Esophagus squamous epithelium (tissue), 4 donors: ENCODE results near the gene CD300LG.

ENCODE experiments used
- POLR2A ChIP-seq, 4 donors: fragments of 450-650 bp; IDR thresholded peaks; one replicate each; pipeline ENCODE4 v1.6.1; 2017; ENCODE audit warnings: antibody characterized with exemption in 4 of 4, mild to moderate bottlenecking in 4 of 4, moderate library complexity in 3 of 4
- TF ChIP-seq, protein P1 (sequence below), 6 experiments: fragments of 450-650 bp in 4 of 6; fragments of 200-600 bp in 2 of 6; sonication (generic) in 2 of 6; IDR thresholded peaks; one replicate each; pipeline ENCODE4 v1.5.1; 2016 to 2019; ENCODE audit warnings: antibody characterized with exemption in 6 of 6, mild to moderate bottlenecking in 4 of 6, moderate library complexity in 4 of 6

DNA sequence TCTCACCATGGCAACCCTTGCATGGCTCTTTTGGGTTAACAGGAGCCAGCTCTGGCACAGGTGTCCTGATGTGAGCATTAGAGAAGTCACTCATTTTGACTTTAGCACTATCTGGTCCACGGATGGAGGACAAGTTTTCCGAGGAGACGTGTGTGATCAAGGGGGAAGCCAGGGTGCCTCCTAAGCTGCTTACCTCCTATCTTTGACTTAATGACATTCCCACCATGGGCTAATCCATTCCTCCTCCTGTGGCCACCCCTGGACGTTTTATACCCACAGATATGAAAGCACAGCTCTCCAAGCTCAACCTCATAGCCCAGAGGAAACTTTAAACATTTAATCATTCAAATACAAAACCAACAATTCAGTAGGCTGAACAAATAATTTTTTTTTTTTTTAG, 41.6 kb downstream of the CD300LG start:
- no peak for TF ChIP-seq POLR2A (IDR thresholded peaks at IDR 0.05)
- TF ChIP-seq, protein P1, sequence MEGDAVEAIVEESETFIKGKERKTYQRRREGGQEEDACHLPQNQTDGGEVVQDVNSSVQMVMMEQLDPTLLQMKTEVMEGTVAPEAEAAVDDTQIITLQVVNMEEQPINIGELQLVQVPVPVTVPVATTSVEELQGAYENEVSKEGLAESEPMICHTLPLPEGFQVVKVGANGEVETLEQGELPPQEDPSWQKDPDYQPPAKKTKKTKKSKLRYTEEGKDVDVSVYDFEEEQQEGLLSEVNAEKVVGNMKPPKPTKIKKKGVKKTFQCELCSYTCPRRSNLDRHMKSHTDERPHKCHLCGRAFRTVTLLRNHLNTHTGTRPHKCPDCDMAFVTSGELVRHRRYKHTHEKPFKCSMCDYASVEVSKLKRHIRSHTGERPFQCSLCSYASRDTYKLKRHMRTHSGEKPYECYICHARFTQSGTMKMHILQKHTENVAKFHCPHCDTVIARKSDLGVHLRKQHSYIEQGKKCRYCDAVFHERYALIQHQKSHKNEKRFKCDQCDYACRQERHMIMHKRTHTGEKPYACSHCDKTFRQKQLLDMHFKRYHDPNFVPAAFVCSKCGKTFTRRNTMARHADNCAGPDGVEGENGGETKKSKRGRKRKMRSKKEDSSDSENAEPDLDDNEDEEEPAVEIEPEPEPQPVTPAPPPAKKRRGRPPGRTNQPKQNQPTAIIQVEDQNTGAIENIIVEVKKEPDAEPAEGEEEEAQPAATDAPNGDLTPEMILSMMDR (IDR thresholded peaks at IDR 0.05): no peak
